Umbilical cord (tissue), 2 donors: ENCODE data around the gene PSIP1. TPM values are rescaled to one million over a fixed set of nuclear protein-coding genes. Genes with fewer than 3 reads are reported as not detected.
"Not testable (repeated sequence)": the region's sequence is repeated elsewhere in the genome, so short reads cannot be mapped to it uniquely, and the experiment has no call there.

ENCODE experiments used
- DNase-seq: peaks from one replicate; pipeline ENCODE4 v3.0.0-alpha.2; 2015; ENCODE audit warnings: low spot score
- total RNA-seq: library from RNA; depleted of rRNA; stranded (reverse); fragments of >200 nt; gene quantifications from one replicate; pipeline ENCODE4 v1.2.3, GENCODE V29; 2014; ENCODE audit warnings: low replicate concordance; ENCODE audit not compliant: insufficient read depth

PSIP1 gene
- total RNA-seq, 1 donor from 2014 or later: 30.1 TPM

DNA sequence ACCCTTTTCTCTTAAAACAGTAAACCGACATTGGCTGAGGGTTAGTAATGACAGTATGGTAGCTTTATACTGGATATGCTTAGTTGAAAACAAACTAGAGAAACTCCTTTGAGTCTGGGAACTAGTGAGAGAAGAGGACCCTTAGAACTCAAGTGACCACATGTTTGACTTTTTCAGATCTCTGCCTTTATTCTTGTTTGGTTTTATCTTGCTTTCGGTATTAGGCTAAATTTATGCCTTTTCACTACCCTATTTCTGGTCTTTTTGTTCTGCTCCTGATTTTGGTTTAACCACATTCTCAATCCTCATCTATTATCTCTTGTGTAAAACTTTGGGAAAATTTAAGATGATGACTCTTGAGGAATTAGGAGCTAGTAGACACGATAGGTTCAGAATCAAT lies 77.1 kb downstream of the PSIP1 start:
- no peak for DNase-seq

GRCh38 chr9:15433191-15433590 lies 77.6 kb downstream of the PSIP1 start:
- DNase-seq: no peak

- DNase-seq: no peak
These were observed 79.6 kb downstream of the PSIP1 start for GRCh38 chr9:15430920-15431844.

DNA sequence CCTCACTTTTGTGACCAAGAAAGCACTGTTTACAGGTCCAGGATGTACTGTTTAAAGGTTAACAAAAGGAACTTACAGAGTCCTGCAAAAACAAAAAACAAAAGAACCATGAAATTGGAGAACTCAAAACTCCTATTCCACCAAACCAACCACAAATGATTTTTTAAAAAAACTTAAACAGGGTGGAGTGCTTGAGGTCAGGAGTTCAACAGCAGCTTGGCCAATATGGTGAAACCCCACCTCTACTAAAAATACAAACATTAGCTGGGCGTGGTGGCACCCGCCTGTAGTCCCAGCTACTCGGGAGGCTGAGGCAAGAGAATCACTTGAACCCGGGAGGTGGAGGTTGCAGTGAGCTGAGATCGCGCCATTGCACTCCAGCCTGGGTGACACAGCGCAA lies 83.1 kb downstream of the PSIP1 start:
- not testable (repeated sequence) for DNase-seq

DNA sequence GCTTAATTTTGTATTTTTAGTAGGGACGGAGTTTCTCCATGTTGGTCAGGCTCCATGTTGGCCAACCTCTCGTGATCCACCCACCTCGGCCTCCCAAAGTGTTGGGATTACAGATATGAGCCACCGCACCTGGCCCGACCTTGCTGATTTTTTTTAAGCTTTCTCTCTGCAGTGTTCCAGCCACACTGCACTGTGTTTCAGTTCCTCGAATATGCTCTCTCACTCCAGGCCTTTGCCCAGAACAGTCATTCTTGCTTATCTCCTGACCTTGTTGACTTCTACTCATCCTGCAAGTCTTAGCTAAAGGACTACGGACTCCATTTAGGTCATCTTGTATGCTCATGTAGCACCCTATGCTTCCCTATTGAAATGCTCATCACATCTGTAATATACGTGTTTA lies 84.8 kb downstream of the PSIP1 start:
- DNase-seq: no peak

GRCh38 chr9:15423231-15423985 lies 87.4 kb downstream of the PSIP1 start:
- peak; percentile 54 for DNase-seq

GRCh38 chr9:15422372-15423230 lies 88.2 kb downstream of the PSIP1 start, which contains the start of gene SNAPC3:
SNAPC3 (plus strand) TSS chr9:15422876; CDS start chr9:15422880, 4 bp downstream.
- peak; percentile 97 for DNase-seq

- no peak for DNase-seq
These were observed 88.8 kb downstream of the PSIP1 start for GRCh38 chr9:15421990-15422371.

DNA sequence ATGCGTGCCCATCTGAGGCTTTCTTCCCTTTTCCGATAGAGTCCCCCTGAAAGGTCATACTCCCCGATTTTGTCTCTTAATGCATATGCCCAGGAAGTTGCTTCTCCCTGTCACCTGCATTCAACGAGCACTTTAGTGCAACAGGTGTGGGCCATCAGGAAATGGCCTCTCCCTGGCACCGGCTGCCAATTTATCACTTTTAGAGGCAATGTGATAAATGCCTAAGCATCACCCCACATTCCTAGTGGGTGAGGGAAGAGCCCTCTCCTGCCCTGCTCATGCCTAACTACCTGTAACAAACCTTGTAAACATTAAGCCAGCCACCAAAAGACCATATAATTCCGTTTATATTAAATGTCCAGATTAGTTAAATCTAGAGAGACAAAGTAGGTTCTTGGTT lies 89.2 kb downstream of the PSIP1 start:
- no peak for DNase-seq

DNA sequence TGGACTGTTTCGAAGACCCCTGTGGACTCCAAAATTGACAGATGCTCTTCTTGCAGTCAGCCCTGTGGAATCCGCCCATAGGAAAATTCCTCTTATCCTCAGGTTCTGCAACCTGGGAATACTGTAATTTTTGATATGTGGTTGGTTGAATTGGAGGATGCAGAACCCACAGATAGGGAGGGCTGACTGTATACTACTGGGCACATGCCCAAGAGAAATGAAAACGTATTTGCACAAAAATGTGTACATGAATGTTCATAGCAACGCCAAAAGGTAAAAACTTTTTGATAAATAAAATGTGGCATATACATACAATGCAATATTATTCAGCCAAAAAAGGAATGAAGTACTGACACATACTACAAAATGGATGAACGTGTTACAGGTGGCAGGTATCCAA lies 90.0 kb downstream of the PSIP1 start:
- DNase-seq: peak; percentile 4

GRCh38 chr9:15417626-15418025 lies 93.1 kb downstream of the PSIP1 start:
- no peak for DNase-seq

DNA sequence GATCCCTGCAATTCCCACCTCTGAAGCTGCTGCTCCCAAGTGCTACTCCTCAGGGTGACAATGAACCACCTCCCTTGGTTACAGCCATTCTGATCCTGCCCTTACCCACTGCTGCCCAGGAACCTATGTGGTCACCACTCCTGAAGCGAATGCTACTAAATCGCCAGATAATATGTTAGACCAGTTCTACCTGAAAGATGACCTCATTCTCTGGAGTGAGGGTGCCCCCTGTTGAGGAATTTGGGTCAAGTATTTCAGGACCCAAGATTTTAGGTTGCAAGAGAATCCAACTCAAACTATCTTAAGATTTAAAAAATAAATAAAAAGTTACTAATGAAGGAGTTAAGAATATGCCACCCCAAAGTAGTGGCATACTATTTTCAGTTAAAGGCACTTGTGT lies 93.9 kb downstream of the PSIP1 start:
- peak; percentile 35 for DNase-seq

Other genes with a start within 250 kb of the PSIP1 start
- 11.8 TPM for gene TTC39B, start 203.8 kb downstream of the PSIP1 start, total RNA-seq
- 43.8 TPM for gene SNAPC3, start 88.1 kb downstream of the PSIP1 start, total RNA-seq
- gene CCDC171, start 42.1 kb upstream of the PSIP1 start, total RNA-seq: 61.4 TPM